Neutrophil (primary cell): ENCODE results near the gene PACS2.
"Not testable (repeated sequence)": the region's sequence is repeated elsewhere in the genome, so short reads cannot be mapped to it uniquely, and the experiment has no call there.

Source experiments
- H3K27ac ChIP-seq: fragments of 200-600 bp; sonication (generic); 2 replicates; pipeline ENCODE4 v1.5.1; 2016; ENCODE audit warnings: mild to moderate bottlenecking, moderate library complexity
- H3K27me3 ChIP-seq: fragments of 200-600 bp; sonication (generic); 2 replicates; pipeline ENCODE4 v1.6.0; 2016; ENCODE audit warnings: mild to moderate bottlenecking
- H3K36me3 ChIP-seq: fragments of 200-600 bp; sonication (generic); 2 replicates; pipeline ENCODE4 v1.5.1; 2017
- H3K4me1 ChIP-seq, 2 experiments: fragments of 200-600 bp in 1 of 2; sonication (generic) in 1 of 2; 1 replicate in 1 of 2; 2 replicates in 1 of 2; pipeline versions ENCODE4 v1.5.1 to v1.6.1; 2013 to 2016; ENCODE audit warnings: low read depth in 1 of 2, low read length in 1 of 2, mild to moderate bottlenecking in 1 of 2, moderate library complexity in 1 of 2; ENCODE audit not compliant: control insufficient read depth in 1 of 2, insufficient read depth in 1 of 2
- H3K4me3 ChIP-seq, 2 experiments: fragments of 200-600 bp in 1 of 2; sonication (generic) in 1 of 2; 1 replicate in 1 of 2; 2 replicates in 1 of 2; pipeline ENCODE4 v1.5.1; 2013 to 2016; ENCODE audit warnings: low read depth in 1 of 2, low read length in 1 of 2, mild to moderate bottlenecking in 1 of 2, moderate library complexity in 1 of 2
- H3K9me3 ChIP-seq: fragments of 200-600 bp; sonication (generic); 2 replicates; pipeline ENCODE4 v1.5.1; 2016
- CTCF ChIP-seq: fragments of 200-600 bp; sonication (generic); IDR thresholded peaks from 2 replicates; pipeline ENCODE4 v1.5.1; 2016; ENCODE audit warnings: antibody characterized with exemption

The PACS2 gene

GRCh38 chr14:105333020-105333490, 18.5 kb downstream of the PACS2 start:
- Histone ChIP-seq H3K4me1 (peaks cover 0 to 7% of the 10 kb centered on the region in 2 experiments), H3K4me3 (no peak overlapping the region)
- TF ChIP-seq CTCF = no peak

GRCh38 chr14:105333613-105334364, 19.2 kb downstream of the PACS2 start:
- Histone ChIP-seq H3K4me1 (peaks cover 0 to 7% of the 10 kb centered on the region in 2 experiments), H3K4me3 (no peak overlapping the region), H3K9me3 (no peaks in the 10 kb centered on the region), H3K27me3 (no peaks in the 10 kb centered on the region), H3K36me3 (no peaks in the 10 kb centered on the region), H3K27ac (no peak overlapping the region)
- no peak for TF ChIP-seq CTCF

More at GRCh38 chr14:105333020-105333490, 18.5 kb downstream of the PACS2 start:
- H3K36me3 ChIP-seq = no peaks in the 10 kb centered on the region
- no peaks in the 10 kb centered on the region for H3K9me3 ChIP-seq
- H3K27ac ChIP-seq = no peak overlapping the region
- H3K27me3 ChIP-seq = no peaks in the 10 kb centered on the region

- TF ChIP-seq CTCF = no peak
- Histone ChIP-seq H3K4me1 (peaks cover 0 to 7% of the 10 kb centered on the region in 2 experiments), H3K4me3 (no peak overlapping the region)
Measured at GRCh38 chr14:105334383-105335230, 20.1 kb downstream of the PACS2 start.

GRCh38 chr14:105335231-105335542, 20.6 kb downstream of the PACS2 start:
- H3K4me1 ChIP-seq, H3K27me3 ChIP-seq, H3K9me3 ChIP-seq, H3K4me3 ChIP-seq, H3K36me3 ChIP-seq, H3K27ac ChIP-seq: not testable (repeated sequence)

More at GRCh38 chr14:105334383-105335230, 20.1 kb downstream of the PACS2 start:
- Histone ChIP-seq H3K27ac (no peak overlapping the region), H3K27me3 (no peaks in the 10 kb centered on the region), H3K9me3 (no peaks in the 10 kb centered on the region), H3K36me3 (no peaks in the 10 kb centered on the region)

GRCh38 chr14:105335735-105336476, 21.4 kb downstream of the PACS2 start:
- no peaks in the 10 kb centered on the region for H3K36me3 ChIP-seq
- no peak for TF ChIP-seq CTCF
- peaks cover 6% of the 10 kb centered on the region for H3K27me3 ChIP-seq
- H3K4me3 ChIP-seq = no peak overlapping the region
- peaks cover 0 to 7% of the 10 kb centered on the region in 2 experiments for H3K4me1 ChIP-seq
- no peaks in the 10 kb centered on the region for H3K9me3 ChIP-seq
- H3K27ac ChIP-seq = no peak overlapping the region
